ENCODE results near the gene GRN.

DNA sequence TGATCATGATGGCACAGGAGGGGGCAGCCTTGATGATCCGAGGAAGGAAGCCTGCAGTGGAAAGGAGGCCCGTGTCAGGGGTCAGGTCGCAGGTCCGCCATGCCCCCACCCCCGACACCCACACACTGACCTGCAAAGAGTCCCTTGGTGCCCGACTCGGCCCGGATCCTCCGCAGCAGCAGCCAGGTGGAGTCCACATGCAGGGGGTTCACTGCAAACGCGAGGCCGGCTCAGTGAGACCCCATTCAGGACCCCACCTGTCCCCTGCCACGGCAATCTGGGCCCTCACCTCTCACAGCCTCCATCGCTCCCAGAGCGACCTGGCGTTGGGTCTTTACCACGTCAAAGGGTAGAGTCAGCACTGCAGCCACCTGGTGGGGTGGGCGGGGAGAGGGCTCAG is 25.0 kb upstream of the GRN start:
- TF ChIP-seq BHLHE40 (IDR thresholded peaks at IDR 0.05; ENCODE audit: low read length) (no peak), NELFE (IDR thresholded peaks at IDR 0.05; ENCODE audit: insufficient read depth, insufficient read length) (no peak), CTCF (IDR thresholded peaks at IDR 0.05 in 2 of 3, conservative IDR thresholded peaks at IDR 0.05 in 1 of 3; ENCODE audit: insufficient read depth in 2 of 3, low read depth in 1 of 3, low read length in 3 of 3) (no peak), POLR2AphosphoS5 (IDR thresholded peaks at IDR 0.05; ENCODE audit: control insufficient read depth, insufficient read depth, low read depth, low read length) (no peak), POLR2A (conservative IDR thresholded peaks at IDR 0.05) (no peak), CHD2 (IDR thresholded peaks at IDR 0.05; ENCODE audit: low read depth, low read length) (no peak)
- TF ChIP-seq, protein P1, sequence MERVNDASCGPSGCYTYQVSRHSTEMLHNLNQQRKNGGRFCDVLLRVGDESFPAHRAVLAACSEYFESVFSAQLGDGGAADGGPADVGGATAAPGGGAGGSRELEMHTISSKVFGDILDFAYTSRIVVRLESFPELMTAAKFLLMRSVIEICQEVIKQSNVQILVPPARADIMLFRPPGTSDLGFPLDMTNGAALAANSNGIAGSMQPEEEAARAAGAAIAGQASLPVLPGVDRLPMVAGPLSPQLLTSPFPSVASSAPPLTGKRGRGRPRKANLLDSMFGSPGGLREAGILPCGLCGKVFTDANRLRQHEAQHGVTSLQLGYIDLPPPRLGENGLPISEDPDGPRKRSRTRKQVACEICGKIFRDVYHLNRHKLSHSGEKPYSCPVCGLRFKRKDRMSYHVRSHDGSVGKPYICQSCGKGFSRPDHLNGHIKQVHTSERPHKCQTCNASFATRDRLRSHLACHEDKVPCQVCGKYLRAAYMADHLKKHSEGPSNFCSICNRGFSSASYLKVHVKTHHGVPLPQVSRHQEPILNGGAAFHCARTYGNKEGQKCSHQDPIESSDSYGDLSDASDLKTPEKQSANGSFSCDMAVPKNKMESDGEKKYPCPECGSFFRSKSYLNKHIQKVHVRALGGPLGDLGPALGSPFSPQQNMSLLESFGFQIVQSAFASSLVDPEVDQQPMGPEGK (CRISPR knock-in tag; IDR thresholded peaks at IDR 0.05; ENCODE audit: borderline replicate concordance), result no peak

Data from K562 (cell line).